Gastroesophageal sphincter (tissue), 3 donors: ENCODE data around the gene SPATS2L.

Experiments used
- EP300 ChIP-seq: sonication (generic); formaldehyde crosslinking; IDR thresholded peaks from one replicate; pipeline ENCODE4 v1.6.1; 2017; ENCODE audit warnings: antibody characterized with exemption, mild to moderate bottlenecking
- POLR2A ChIP-seq, 2 donors: fragments of 450-650 bp; IDR thresholded peaks; one replicate each; pipeline ENCODE4 v1.6.1; 2017; ENCODE audit warnings: antibody characterized with exemption in 2 of 2, mild to moderate bottlenecking in 2 of 2, moderate library complexity in 1 of 2
- POLR2AphosphoS5 ChIP-seq: sonication (generic); formaldehyde crosslinking; IDR thresholded peaks from one replicate; pipeline ENCODE4 v1.6.1; 2017; ENCODE audit warnings: antibody characterized with exemption
- TF ChIP-seq, protein P1 (sequence below), 4 experiments: fragments of 200-600 bp in 2 of 4; fragments of 450-650 bp in 2 of 4; sonication (generic) in 1 of 4; IDR thresholded peaks; one replicate each; pipeline ENCODE4 v1.5.1; 2017 to 2019; ENCODE audit warnings: antibody characterized with exemption in 4 of 4, mild to moderate bottlenecking in 2 of 4, moderate library complexity in 2 of 4

DNA sequence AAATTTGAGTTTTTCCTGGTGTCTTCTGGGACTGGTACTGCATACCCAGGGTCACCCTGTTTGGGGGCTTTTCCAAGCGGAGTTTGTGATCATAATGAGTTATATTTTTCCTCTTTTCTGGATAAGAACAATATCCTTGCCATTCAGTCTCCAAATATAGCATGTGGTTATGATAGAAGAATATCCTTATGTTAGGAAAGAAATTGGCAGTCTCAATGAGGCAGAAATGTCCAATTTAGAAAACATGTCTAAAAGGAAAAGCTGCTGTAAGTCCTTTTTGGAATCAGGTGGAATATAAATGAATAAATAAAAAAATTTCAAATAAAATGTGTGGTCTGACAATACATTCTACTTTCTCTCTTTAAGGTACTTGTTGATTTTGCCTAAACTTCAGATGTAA is 36.2 kb downstream of the SPATS2L start:
- no peak for TF ChIP-seq POLR2A (IDR thresholded peaks at IDR 0.05)
- no peak for TF ChIP-seq POLR2AphosphoS5
- TF ChIP-seq, protein P1, sequence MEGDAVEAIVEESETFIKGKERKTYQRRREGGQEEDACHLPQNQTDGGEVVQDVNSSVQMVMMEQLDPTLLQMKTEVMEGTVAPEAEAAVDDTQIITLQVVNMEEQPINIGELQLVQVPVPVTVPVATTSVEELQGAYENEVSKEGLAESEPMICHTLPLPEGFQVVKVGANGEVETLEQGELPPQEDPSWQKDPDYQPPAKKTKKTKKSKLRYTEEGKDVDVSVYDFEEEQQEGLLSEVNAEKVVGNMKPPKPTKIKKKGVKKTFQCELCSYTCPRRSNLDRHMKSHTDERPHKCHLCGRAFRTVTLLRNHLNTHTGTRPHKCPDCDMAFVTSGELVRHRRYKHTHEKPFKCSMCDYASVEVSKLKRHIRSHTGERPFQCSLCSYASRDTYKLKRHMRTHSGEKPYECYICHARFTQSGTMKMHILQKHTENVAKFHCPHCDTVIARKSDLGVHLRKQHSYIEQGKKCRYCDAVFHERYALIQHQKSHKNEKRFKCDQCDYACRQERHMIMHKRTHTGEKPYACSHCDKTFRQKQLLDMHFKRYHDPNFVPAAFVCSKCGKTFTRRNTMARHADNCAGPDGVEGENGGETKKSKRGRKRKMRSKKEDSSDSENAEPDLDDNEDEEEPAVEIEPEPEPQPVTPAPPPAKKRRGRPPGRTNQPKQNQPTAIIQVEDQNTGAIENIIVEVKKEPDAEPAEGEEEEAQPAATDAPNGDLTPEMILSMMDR (IDR thresholded peaks at IDR 0.05), result no peak
- TF ChIP-seq EP300, result no peak
